ENCODE results near the gene SH3GL1.

DNA sequence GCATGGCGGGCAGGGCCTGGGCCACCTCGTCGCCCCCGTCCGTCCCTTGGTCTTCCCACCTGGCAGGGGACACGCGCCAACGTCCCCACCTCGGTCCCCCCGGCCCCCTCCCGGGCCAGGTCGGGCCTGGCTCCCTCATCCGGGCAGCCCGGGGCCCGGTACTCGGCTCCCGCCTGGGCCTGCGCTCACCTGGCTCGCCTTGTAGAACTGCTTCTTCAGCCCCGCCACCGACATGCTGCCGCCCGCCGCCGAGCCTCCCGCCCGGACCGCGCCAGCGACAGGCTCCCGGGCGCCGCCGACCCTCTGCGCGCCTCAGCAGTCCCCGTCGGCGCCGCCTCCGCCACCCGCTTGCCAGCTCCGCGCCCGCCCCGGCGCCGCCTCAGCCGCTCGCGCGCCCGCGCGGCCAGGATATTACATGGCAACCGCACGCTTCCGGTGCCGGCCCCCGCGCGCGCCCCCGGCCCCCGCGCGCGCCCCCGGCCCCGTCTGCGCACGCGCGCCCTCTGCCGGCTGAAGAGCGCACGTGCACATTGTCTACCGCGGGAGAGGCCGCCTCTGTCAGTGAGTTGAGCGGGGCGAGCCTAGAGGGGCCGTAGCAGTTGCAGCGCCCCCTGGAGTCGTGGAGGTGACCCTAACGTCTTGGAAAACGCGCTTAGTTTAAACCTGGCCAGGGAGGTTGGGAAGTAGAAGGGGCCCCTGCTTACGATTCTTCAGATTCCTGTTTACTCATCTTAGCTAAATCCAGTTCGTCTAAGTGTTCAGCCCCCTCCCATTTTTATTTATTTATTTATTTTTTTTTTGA is at the start of gene SH3GL1:
- TF ChIP-seq, protein P1, sequence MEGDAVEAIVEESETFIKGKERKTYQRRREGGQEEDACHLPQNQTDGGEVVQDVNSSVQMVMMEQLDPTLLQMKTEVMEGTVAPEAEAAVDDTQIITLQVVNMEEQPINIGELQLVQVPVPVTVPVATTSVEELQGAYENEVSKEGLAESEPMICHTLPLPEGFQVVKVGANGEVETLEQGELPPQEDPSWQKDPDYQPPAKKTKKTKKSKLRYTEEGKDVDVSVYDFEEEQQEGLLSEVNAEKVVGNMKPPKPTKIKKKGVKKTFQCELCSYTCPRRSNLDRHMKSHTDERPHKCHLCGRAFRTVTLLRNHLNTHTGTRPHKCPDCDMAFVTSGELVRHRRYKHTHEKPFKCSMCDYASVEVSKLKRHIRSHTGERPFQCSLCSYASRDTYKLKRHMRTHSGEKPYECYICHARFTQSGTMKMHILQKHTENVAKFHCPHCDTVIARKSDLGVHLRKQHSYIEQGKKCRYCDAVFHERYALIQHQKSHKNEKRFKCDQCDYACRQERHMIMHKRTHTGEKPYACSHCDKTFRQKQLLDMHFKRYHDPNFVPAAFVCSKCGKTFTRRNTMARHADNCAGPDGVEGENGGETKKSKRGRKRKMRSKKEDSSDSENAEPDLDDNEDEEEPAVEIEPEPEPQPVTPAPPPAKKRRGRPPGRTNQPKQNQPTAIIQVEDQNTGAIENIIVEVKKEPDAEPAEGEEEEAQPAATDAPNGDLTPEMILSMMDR (IDR thresholded peaks at IDR 0.05; ENCODE audit: borderline replicate concordance, extremely low read depth, low read length, poor library complexity, severe bottlenecking), result peak; percentile 95
- no peak for TF ChIP-seq EZH2 (IDR thresholded peaks at IDR 0.05; ENCODE audit: borderline replicate concordance, low read depth, low read length, severe bottlenecking)

Data from DND-41 (cell line).